Fibroblast of lung (primary cell): Measurements from ENCODE around the gene NDUFB2.

Experiments used
- EZH2 ChIP-seq: IDR thresholded peaks from 2 replicates; pipeline ENCODE4 v1.5.1; 2012; ENCODE audit warnings: low read length, control low read depth, mild to moderate bottlenecking; ENCODE audit errors: missing control alignments
- TF ChIP-seq, protein P1 (sequence below), 2 donors: IDR thresholded peaks in 1 of 2; conservative IDR thresholded peaks in 1 of 2; 1 replicate in 1 of 2; 2 replicates in 1 of 2; pipeline ENCODE4 v1.5.1; 2011 to 2012; ENCODE audit warnings: low read length in 2 of 2, control low read depth in 1 of 2, inconsistent platforms in 1 of 2, low read depth in 1 of 2, mild to moderate bottlenecking in 1 of 2

DNA sequence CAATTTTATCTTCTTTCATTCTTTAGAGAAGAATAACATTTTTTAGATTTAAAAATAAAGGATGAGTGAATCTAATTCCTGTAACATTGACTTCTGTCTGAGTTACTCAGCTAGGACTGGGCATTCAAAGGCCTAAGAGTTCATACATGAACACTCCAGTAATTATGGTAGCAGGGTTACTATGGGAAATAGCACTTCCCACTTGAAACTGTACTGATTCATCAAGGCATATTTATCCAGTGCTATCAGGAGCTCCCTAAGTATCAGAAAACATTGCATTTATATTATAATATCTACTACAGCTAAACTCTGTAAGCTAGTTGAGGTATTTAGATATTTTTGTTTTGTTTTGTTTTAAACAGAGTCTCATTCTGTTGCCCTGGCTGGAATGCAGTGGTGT, 41.8 kb downstream of the NDUFB2 start:
- TF ChIP-seq, protein P1, sequence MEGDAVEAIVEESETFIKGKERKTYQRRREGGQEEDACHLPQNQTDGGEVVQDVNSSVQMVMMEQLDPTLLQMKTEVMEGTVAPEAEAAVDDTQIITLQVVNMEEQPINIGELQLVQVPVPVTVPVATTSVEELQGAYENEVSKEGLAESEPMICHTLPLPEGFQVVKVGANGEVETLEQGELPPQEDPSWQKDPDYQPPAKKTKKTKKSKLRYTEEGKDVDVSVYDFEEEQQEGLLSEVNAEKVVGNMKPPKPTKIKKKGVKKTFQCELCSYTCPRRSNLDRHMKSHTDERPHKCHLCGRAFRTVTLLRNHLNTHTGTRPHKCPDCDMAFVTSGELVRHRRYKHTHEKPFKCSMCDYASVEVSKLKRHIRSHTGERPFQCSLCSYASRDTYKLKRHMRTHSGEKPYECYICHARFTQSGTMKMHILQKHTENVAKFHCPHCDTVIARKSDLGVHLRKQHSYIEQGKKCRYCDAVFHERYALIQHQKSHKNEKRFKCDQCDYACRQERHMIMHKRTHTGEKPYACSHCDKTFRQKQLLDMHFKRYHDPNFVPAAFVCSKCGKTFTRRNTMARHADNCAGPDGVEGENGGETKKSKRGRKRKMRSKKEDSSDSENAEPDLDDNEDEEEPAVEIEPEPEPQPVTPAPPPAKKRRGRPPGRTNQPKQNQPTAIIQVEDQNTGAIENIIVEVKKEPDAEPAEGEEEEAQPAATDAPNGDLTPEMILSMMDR (conservative IDR thresholded peaks at IDR 0.05 in 1 of 2, IDR thresholded peaks at IDR 0.05 in 1 of 2; ENCODE audit: low read depth in 1 of 2, low read length in 2 of 2), result no peak
- no peak for TF ChIP-seq EZH2
